ENCODE measurements around the gene RAB39B.

GRCh38 chrX:155263854-155264628, at the start of gene RAB39B:
- no peak for TF ChIP-seq CTCF (conservative IDR thresholded peaks at IDR 0.05 in 1 of 2, IDR thresholded peaks at IDR 0.05 in 1 of 2; ENCODE audit: low read depth in 1 of 2, low read length in 2 of 2)
- no peak for TF ChIP-seq EZH2 (IDR thresholded peaks at IDR 0.05; ENCODE audit: low read length, missing control alignments)
